Endothelial cell of umbilical vein (primary cell): ENCODE results near the gene NR5A2. TPM values are rescaled to one million over a fixed set of nuclear protein-coding genes. Genes with fewer than 3 reads are reported as not detected.

Experiments
- BruUV-seq: library from RNA; stranded (reverse); fragments of 400-500 nt; replicated peaks from 2 replicates; lab custom pipeline; 2021; lab: Mats Ljungman, UMichigan
- CTCF ChIA-PET: fragments of 300-600, 350-600 bp; sonication (Branson Sonifier 250); formaldehyde crosslinking; loops from one replicate; lab custom pipeline; 2021; ENCODE audit warnings: antibody characterized with exemption, inconsistent platforms; lab: Charles Lee
- POLR2A ChIA-PET: fragments of 300-600, 350-600 bp; sonication (Branson Sonifier 250); formaldehyde crosslinking; loops from one replicate; lab custom pipeline; 2021; ENCODE audit warnings: antibody characterized with exemption, inconsistent platforms; lab: Charles Lee
- DNase-seq: peaks from one replicate; pipeline ENCODE4 v3.0.0-alpha.2; 2011; ENCODE audit warnings: low read depth, low spot score
- FAIRE-seq: peaks from 2 replicates; lab custom pipeline; 2011; peaks lifted over from hg19 to GRCh38; lab: Jason Lieb, UNC
- H2AFZ ChIP-seq: 2 replicates; pipeline ENCODE4 v1.6.0; 2012; ENCODE audit warnings: low read depth, low read length, control low read depth, inconsistent platforms
- H3K27ac ChIP-seq: 2 replicates; pipeline ENCODE4 v1.5.1; 2011; ENCODE audit warnings: low read depth, mild to moderate bottlenecking, control low read depth, low read length, moderate library complexity; ENCODE audit not compliant: insufficient read depth
- H3K27me3 ChIP-seq, 2 experiments: 2 replicates each; pipeline versions ENCODE4 v1.6.0 to v1.6.1; 2011; ENCODE audit warnings: low read length in 2 of 2, mixed read lengths in 1 of 2; ENCODE audit not compliant: control insufficient read depth in 2 of 2, insufficient read depth in 2 of 2
- H3K36me3 ChIP-seq, 2 experiments: 2 replicates in 1 of 2; 3 replicates in 1 of 2; pipeline ENCODE4 v1.5.1; 2011; ENCODE audit warnings: low read length in 2 of 2, mild to moderate bottlenecking in 1 of 2, moderate library complexity in 1 of 2; ENCODE audit not compliant: control insufficient read depth in 2 of 2, insufficient read depth in 2 of 2; ENCODE audit errors: extremely low read depth in 1 of 2
- H3K4me1 ChIP-seq: 3 replicates; pipeline ENCODE4 v1.5.1; 2011; ENCODE audit warnings: mild to moderate bottlenecking, low read length; ENCODE audit not compliant: control insufficient read depth, insufficient read depth; ENCODE audit errors: extremely low read depth
- H3K4me2 ChIP-seq: 2 replicates; pipeline ENCODE4 v1.6.1; 2011; ENCODE audit warnings: low read length, control low read depth, mixed read lengths; ENCODE audit not compliant: insufficient read depth
- H3K4me3 ChIP-seq, 3 experiments: fragments of 200-600 bp in 1 of 3; sonication (generic), shearing (Covaris generic) in 1 of 3; replicated peaks in 1 of 3; 2 replicates each; pipeline ENCODE4 v1.5.1; 2011 to 2016; ENCODE audit warnings: control low read depth in 3 of 3, low read length in 3 of 3, mild to moderate bottlenecking in 2 of 3, inconsistent platforms in 1 of 3, low read depth in 1 of 3, moderate library complexity in 1 of 3; ENCODE audit not compliant: insufficient read depth in 1 of 3
- H3K79me2 ChIP-seq: 2 replicates; pipeline ENCODE4 v1.6.0; 2012; ENCODE audit warnings: low read length, inconsistent platforms; ENCODE audit not compliant: control insufficient read depth, insufficient read depth
- H3K9ac ChIP-seq: replicated peaks from 2 replicates; pipeline ENCODE3; 2011; ENCODE audit warnings: low read length, control low read depth; ENCODE audit not compliant: insufficient read depth; ENCODE audit errors: extremely low read depth
- H3K9me1 ChIP-seq: replicated peaks from 3 replicates; pipeline ENCODE4 v1.6.0; 2011; ENCODE audit warnings: mild to moderate bottlenecking, low read length; ENCODE audit not compliant: control insufficient read depth, insufficient read depth; ENCODE audit errors: extremely low read depth
- H3K9me3 ChIP-seq: replicated peaks from 2 replicates; pipeline ENCODE4 v1.5.1; 2012; ENCODE audit warnings: low read length, inconsistent platforms; ENCODE audit not compliant: control insufficient read depth, insufficient read depth
- H4K20me1 ChIP-seq: replicated peaks from 2 replicates; pipeline ENCODE3; 2011; ENCODE audit warnings: mild to moderate bottlenecking, low read length; ENCODE audit not compliant: control insufficient read depth, insufficient read depth; ENCODE audit errors: extremely low read depth
- CTCF ChIP-seq, 2 donors: IDR thresholded peaks; 1 replicate in 1 of 2; 2 replicates in 1 of 2; pipeline ENCODE4 v1.5.1; 2011; ENCODE audit warnings: low read length in 2 of 2, mild to moderate bottlenecking in 2 of 2, moderate library complexity in 2 of 2, control low read depth in 1 of 2, inconsistent platforms in 1 of 2, low read depth in 1 of 2; ENCODE audit not compliant: insufficient read depth in 1 of 2; ENCODE audit errors: extremely low read depth in 1 of 2
- EZH2 ChIP-seq: IDR thresholded peaks from 2 replicates; pipeline ENCODE4 v1.6.1; 2012; ENCODE audit warnings: borderline replicate concordance, low read depth, mild to moderate bottlenecking, moderate library complexity, low read length, inconsistent platforms; ENCODE audit not compliant: severe bottlenecking
- FOS ChIP-seq: IDR thresholded peaks from 2 replicates; pipeline ENCODE4 v1.6.1; 2011; ENCODE audit warnings: mild to moderate bottlenecking, low read length, moderate library complexity, borderline replicate concordance; ENCODE audit not compliant: insufficient read depth
- GATA2 ChIP-seq: IDR thresholded peaks from 2 replicates; pipeline ENCODE4 v1.7.0; 2011; ENCODE audit warnings: low read depth, mild to moderate bottlenecking, moderate library complexity, mixed read lengths, low read length; ENCODE audit not compliant: insufficient read length, insufficient read depth
- JUN ChIP-seq: IDR thresholded peaks from 2 replicates; pipeline ENCODE4 v1.6.1; 2011; ENCODE audit warnings: borderline replicate concordance, low read depth; ENCODE audit not compliant: insufficient read length, insufficient read depth
- MAX ChIP-seq: IDR thresholded peaks from 2 replicates; pipeline ENCODE4 v1.6.1; 2011; ENCODE audit not compliant: insufficient read depth, insufficient read length
- MYC ChIP-seq: IDR thresholded peaks from one replicate; pipeline ENCODE4 v1.6.1; 2011; ENCODE audit warnings: mild to moderate bottlenecking, low read depth, low read length
- POLR2AphosphoS5 ChIP-seq: IDR thresholded peaks from 2 replicates; pipeline ENCODE4 v1.6.1; 2012; ENCODE audit warnings: low read depth, mild to moderate bottlenecking, control low read depth, low read length, moderate library complexity; ENCODE audit not compliant: insufficient read depth
- dilution Hi-C: fragments of 300-500 bp; cut with MboI; formaldehyde crosslinking; loops from one replicate; pipeline ENCODE4 v1.15.0; 2019; ENCODE audit warnings: low sequenced_read_pairs; ENCODE audit not compliant: extremely low pct_ligation_motif_present
- intact Hi-C: fragments of 100-400 bp; cut with micrococcal nuclease; formaldehyde crosslinking; loops from one replicate; pipeline ENCODE4 v1.10.0; 2022
- polyA plus RNA-seq, 4 experiments: library from polyadenylated mRNA; depleted of rRNA in 3 of 4; stranded (reverse) in 3 of 4; unstranded in 1 of 4; fragments of >200 nt; gene quantifications; 2 replicates each; pipeline versions ENCODE4 v1.2.1 to v1.2.3, GENCODE V29; 2011 to 2012; ENCODE audit warnings: missing spikeins in 1 of 4
- total RNA-seq: library from RNA; stranded (reverse); gene quantifications from 2 replicates; pipeline ENCODE4 v1.2.3, GENCODE V29; 2021

NR5A2 gene
- total and polyA plus RNA-seq, 2 donors (not counting 3 experiments of a cell fraction or from before 2014, with no cell fraction given) = 3.4 to 12.1 TPM

GRCh38 chr1:200030791-200031190 is 3.3 kb downstream of the NR5A2 start:
- no peak for DNase-seq
- BruUV-seq = no TSS peak
- H3K9me3 ChIP-seq = no peaks in the 10 kb centered on the region
- dilution Hi-C loops = no loop called here
- TF ChIP-seq POLR2AphosphoS5 (no peak), MYC (no peak), GATA2 (no peak), MAX (no peak), CTCF (IDR thresholded peaks at IDR 0.05; ENCODE audit: extremely low read depth in 1 of 2, insufficient read depth in 1 of 2, low read depth in 1 of 2, low read length in 2 of 2) (no peak), FOS (no peak), JUN (no peak), EZH2 (no peak)
- H3K9ac ChIP-seq = no peak overlapping the region
- H4K20me1 ChIP-seq = no peaks in the 10 kb centered on the region
- H3K36me3 ChIP-seq = no peaks in the 10 kb centered on the region
- no peaks in the 10 kb centered on the region for H3K79me2 ChIP-seq
- no peak overlapping the region for H3K27ac ChIP-seq
- POLR2A ChIA-PET = no interaction called here
- peaks cover 20 to 70% of the 10 kb centered on the region in 2 experiments for H3K27me3 ChIP-seq
- no peaks in the 10 kb centered on the region for H3K9me1 ChIP-seq
- CTCF ChIA-PET = interaction anchor here (3.6 kb wide), 1 partner anchor 346 kb away, joined by 21 read pairs; no protein-coding TSS in a partner anchor
- peaks cover 14% of the 10 kb centered on the region for H3K4me1 ChIP-seq
- no peak overlapping the region for H2AFZ ChIP-seq
- H3K4me3 ChIP-seq = no peak overlapping the region
- intact Hi-C loops = no loop called here
- no peak overlapping the region for H3K4me2 ChIP-seq
- FAIRE-seq = no peak
